Breast epithelium (tissue), 4 donors: ENCODE data around the gene SERPINA4. TPM values are rescaled to one million over a fixed set of nuclear protein-coding genes. Genes with fewer than 3 reads are reported as not detected.
A peak's percentile ranks its signal among the peaks of the same experiment; 100 is the strongest.
"Not testable (repeated sequence)": the region's sequence is repeated elsewhere in the genome, so short reads cannot be mapped to it uniquely, and the experiment has no call there.

ENCODE experiments used
- DNase-seq, 2 donors: peaks; one replicate each; pipeline ENCODE4 v3.0.0-alpha.2; 2019; ENCODE audit warnings: low spot score in 2 of 2
- H3K27ac ChIP-seq, 2 donors: fragments of 200-600 bp; sonication (generic) in 1 of 2; one replicate each; pipeline ENCODE4 v1.5.1; 2016 to 2019; ENCODE audit warnings: mild to moderate bottlenecking in 1 of 2
- H3K27me3 ChIP-seq, 2 donors: fragments of 200-600 bp; sonication (generic) in 1 of 2; one replicate each; pipeline versions ENCODE4 v1.5.1 to v1.6.0; 2017 to 2019; ENCODE audit warnings: control low read depth in 1 of 2, mild to moderate bottlenecking in 1 of 2
- H3K36me3 ChIP-seq: fragments of 200-600 bp; one replicate; pipeline ENCODE4 v1.5.1; 2019
- H3K4me1 ChIP-seq, 2 donors: fragments of 200-600 bp; sonication (generic); one replicate each; pipeline ENCODE4 v1.5.1; 2016 to 2019; ENCODE audit warnings: control low read depth in 1 of 2
- H3K4me3 ChIP-seq, 3 donors: fragments of 200-600 bp; sonication (generic); 1 replicate in 2 of 3; 2 replicates in 1 of 3; pipeline ENCODE4 v1.5.1; 2016 to 2019; ENCODE audit warnings: mild to moderate bottlenecking in 3 of 3, moderate library complexity in 2 of 3
- H3K9me3 ChIP-seq, 2 donors: fragments of 200-600 bp; sonication (generic) in 1 of 2; one replicate each; pipeline ENCODE4 v1.5.1; 2016 to 2019; ENCODE audit warnings: control low read depth in 1 of 2
- CTCF ChIP-seq, 3 donors: fragments of 450-650 bp; IDR thresholded peaks; one replicate each; pipeline ENCODE4 v1.5.1; 2016 to 2017; ENCODE audit warnings: antibody characterized with exemption in 3 of 3, mild to moderate bottlenecking in 3 of 3, moderate library complexity in 3 of 3
- POLR2A ChIP-seq: fragments of 450-650 bp; IDR thresholded peaks from one replicate; pipeline ENCODE4 v1.6.1; 2016; ENCODE audit warnings: antibody characterized with exemption, mild to moderate bottlenecking, moderate library complexity
- POLR2AphosphoS5 ChIP-seq, 3 donors: sonication (generic); formaldehyde crosslinking; IDR thresholded peaks; one replicate each; pipeline ENCODE4 v1.6.1; 2017; ENCODE audit warnings: antibody characterized with exemption in 3 of 3
- intact Hi-C: fragments of 100-400 bp; cut with DNase I; formaldehyde crosslinking; loops from one replicate; pipeline ENCODE4 v1.15.1; 2023; ENCODE audit warnings: low total_unique reads
- total RNA-seq, 3 donors: library from RNA; depleted of rRNA; stranded (reverse); fragments of >200 nt; gene quantifications; one replicate each; pipeline ENCODE4 v1.1.0, GENCODE V29; 2016

SERPINA4 gene
- total RNA-seq, 3 donors from 2014 or later = not detected

GRCh38 chr14:94574336-94574735 is 13.1 kb downstream of the SERPINA4 start:
- Histone ChIP-seq H3K9me3 (no peaks in the 10 kb centered on the region), H3K27ac (no peak overlapping the region), H3K4me3 (no peak overlapping the region), H3K36me3 (no peaks in the 10 kb centered on the region), H3K27me3 (no peaks in the 10 kb centered on the region), H3K4me1 (peaks cover 0 to 3% of the 10 kb centered on the region in 2 donors)
- DNase-seq = no peak
- intact Hi-C loops = no loop called here
- TF ChIP-seq POLR2A (no peak), CTCF (IDR thresholded peaks at IDR 0.05) (no peak), POLR2AphosphoS5 (IDR thresholded peaks at IDR 0.05) (no peak)

- no peaks in the 10 kb centered on the region for H3K9me3 ChIP-seq
- no peak overlapping the region for H3K27ac ChIP-seq
- TF ChIP-seq POLR2A (no peak), POLR2AphosphoS5 (IDR thresholded peaks at IDR 0.05) (no peak)
- H3K4me3 ChIP-seq = no peak overlapping the region
- intact Hi-C loops = no loop called here
- peaks cover 0 to 7% of the 10 kb centered on the region in 2 donors for H3K4me1 ChIP-seq
- no peak for DNase-seq
- H3K27me3 ChIP-seq = no peaks in the 10 kb centered on the region
- no peaks in the 10 kb centered on the region for H3K36me3 ChIP-seq
Observed at GRCh38 chr14:94575730-94576585, 14.7 kb downstream of the SERPINA4 start.

GRCh38 chr14:94577472-94577871 is 16.2 kb downstream of the SERPINA4 start:
- H3K27ac ChIP-seq, DNase-seq, H3K27me3 ChIP-seq, H3K4me1 ChIP-seq, H3K36me3 ChIP-seq, H3K4me3 ChIP-seq, intact Hi-C loops, H3K9me3 ChIP-seq: not testable (repeated sequence)

- H3K4me1 ChIP-seq = peaks cover 0 to 11% of the 10 kb centered on the region in 2 donors
- TF ChIP-seq POLR2AphosphoS5 (IDR thresholded peaks at IDR 0.05) (no peak), CTCF (IDR thresholded peaks at IDR 0.05) (no peak), POLR2A (no peak)
- H3K27ac ChIP-seq = no peak overlapping the region
- no peaks in the 10 kb centered on the region for H3K9me3 ChIP-seq
- H3K36me3 ChIP-seq = no peaks in the 10 kb centered on the region
- no peaks in the 10 kb centered on the region for H3K27me3 ChIP-seq
- intact Hi-C loops = no loop called here
- no peak overlapping the region for H3K4me3 ChIP-seq
- no peak for DNase-seq
Observed at GRCh38 chr14:94578712-94579111, 17.5 kb downstream of the SERPINA4 start.

GRCh38 chr14:94581127-94581999 is 20.1 kb downstream of the SERPINA4 start, which contains the start of gene SERPINA5:
Gene SERPINA5, plus strand, starts transcription at chr14:94581426. Its CDS starts 5,937 bp downstream, at chr14:94587363.
- Histone ChIP-seq H3K4me3 (peak within 1 kb of the TSS in 2 of 3 donors; percentile 31 to 49), H3K36me3 (no peaks in the 10 kb centered on the region), H3K27ac (peak within 1 kb of the TSS; percentile 31 to 78), H3K9me3 (no peaks in the 10 kb centered on the region), H3K27me3 (no peaks in the 10 kb centered on the region), H3K4me1 (peaks cover 0 to 11% of the 10 kb centered on the region in 2 donors)
- peak; percentile 40 to 86 for DNase-seq
- intact Hi-C loops = loop anchor here (5.0 kb wide), 1 partner anchor 524 kb away; no protein-coding TSS in a partner anchor
- no peak for TF ChIP-seq POLR2A
- no peak for TF ChIP-seq POLR2AphosphoS5 (IDR thresholded peaks at IDR 0.05)
- TF ChIP-seq CTCF (IDR thresholded peaks at IDR 0.05) = no peak
